Lower lobe of right lung (tissue), 2 donors: Measurements from ENCODE around the gene PROP1. TPM values are rescaled to one million over a fixed set of nuclear protein-coding genes. Genes with fewer than 3 reads are reported as not detected.
A peak's percentile ranks its signal among the peaks of the same experiment; 100 is the strongest.
"Not testable (repeated sequence)": the region's sequence is repeated elsewhere in the genome, so short reads cannot be mapped to it uniquely, and the experiment has no call there.

Experiments
- ATAC-seq, 2 donors: fragments of 200-7000 bp; cut with Tn5 transposase; one replicate each; pipeline ENCODE4 v1.9.1; 2020 to 2022; ENCODE audit warnings: mild to moderate bottlenecking in 2 of 2, moderate library complexity in 2 of 2
- DNase-seq: peaks from one replicate; pipeline ENCODE4 v3.0.0-alpha.2; 2020
- H3K27ac ChIP-seq: fragments of 200-600 bp; one replicate; pipeline ENCODE4 v1.8.0; 2022
- H3K27me3 ChIP-seq: fragments of 200-600 bp; one replicate; pipeline ENCODE4 v1.8.0; 2022; ENCODE audit warnings: low read depth
- H3K36me3 ChIP-seq: fragments of 200-600 bp; one replicate; pipeline ENCODE4 v1.8.0; 2022; ENCODE audit warnings: mild to moderate bottlenecking
- H3K4me1 ChIP-seq: fragments of 200-600 bp; one replicate; pipeline ENCODE4 v1.8.0; 2022
- H3K4me3 ChIP-seq: fragments of 200-600 bp; one replicate; pipeline ENCODE4 v1.8.0; 2022; ENCODE audit warnings: mild to moderate bottlenecking
- H3K9me3 ChIP-seq: fragments of 200-600 bp; one replicate; pipeline ENCODE4 v1.8.0; 2022
- CTCF ChIP-seq: fragments of 200-600 bp; IDR thresholded peaks from one replicate; pipeline ENCODE4 v1.8.0; 2022; ENCODE audit warnings: antibody characterized with exemption, mild to moderate bottlenecking
- intact Hi-C: fragments of 100-400 bp; cut with DNase I; formaldehyde crosslinking; loops from one replicate; pipeline ENCODE4 v1.11.0; 2022
- total RNA-seq: library from RNA; stranded (reverse); fragmentation: NEBNext Ultra II Directional; extraction: Animal tissue kit (Norgen Biotek cat#: 25700); gene quantifications from one replicate; pipeline ENCODE4 v1.2.1, GENCODE V29; 2021
- donor health status: DM: no; HTN: yes; CAD: no; lungs with severe emphysema.

PROP1 gene
- total RNA-seq, 1 donor from 2014 or later = not detected

GRCh38 chr5:177982956-177983355 lies 13.1 kb downstream of the PROP1 start:
- no peak for TF ChIP-seq CTCF
- Histone ChIP-seq H3K4me3 (no peak overlapping the region), H3K4me1 (no peaks in the 10 kb centered on the region), H3K27ac (no peak overlapping the region), H3K36me3 (no peaks in the 10 kb centered on the region), H3K27me3 (peaks cover 70% of the 10 kb centered on the region), H3K9me3 (no peaks in the 10 kb centered on the region)
- DNase-seq (no peak), ATAC-seq (no peak)
- intact Hi-C loops = no loop called here

GRCh38 chr5:177982072-177982727 lies 13.8 kb downstream of the PROP1 start:
- intact Hi-C loops = no loop called here
- H3K27me3 ChIP-seq = peaks cover 62% of the 10 kb centered on the region
- ATAC-seq = peak; percentile 66 to 67
- H3K4me3 ChIP-seq = no peak overlapping the region
- no peaks in the 10 kb centered on the region for H3K9me3 ChIP-seq
- no peaks in the 10 kb centered on the region for H3K4me1 ChIP-seq
- no peak overlapping the region for H3K27ac ChIP-seq
- no peaks in the 10 kb centered on the region for H3K36me3 ChIP-seq
- peak; percentile 40 for TF ChIP-seq CTCF
- DNase-seq = peak; percentile 57

GRCh38 chr5:177981296-177982071 lies 14.6 kb downstream of the PROP1 start:
- Histone ChIP-seq H3K4me1 (no peaks in the 10 kb centered on the region), H3K9me3 (no peaks in the 10 kb centered on the region), H3K27me3 (peaks cover 55% of the 10 kb centered on the region), H3K36me3 (no peaks in the 10 kb centered on the region), H3K4me3 (no peak overlapping the region), H3K27ac (no peak overlapping the region)
- ATAC-seq (no peak), DNase-seq (no peak)
- intact Hi-C loops = no loop called here
- TF ChIP-seq CTCF = no peak

GRCh38 chr5:177980743-177981151 lies 15.3 kb downstream of the PROP1 start:
- H3K27me3 ChIP-seq = peaks cover 50% of the 10 kb centered on the region
- intact Hi-C loops = no loop called here
- ATAC-seq (no peak), DNase-seq (no peak)
- H3K36me3 ChIP-seq = no peaks in the 10 kb centered on the region
- H3K9me3 ChIP-seq = no peaks in the 10 kb centered on the region
- no peak for TF ChIP-seq CTCF
- H3K4me3 ChIP-seq = no peak overlapping the region
- no peak overlapping the region for H3K27ac ChIP-seq
- H3K4me1 ChIP-seq = no peaks in the 10 kb centered on the region

GRCh38 chr5:177977600-177977999 lies 18.4 kb downstream of the PROP1 start:
- intact Hi-C loops = not testable (repeated sequence)
- H3K27me3 ChIP-seq = peaks cover 19% of the 10 kb centered on the region

GRCh38 chr5:177973066-177973635 lies 22.9 kb downstream of the PROP1 start:
- no peaks in the 10 kb centered on the region for H3K9me3 ChIP-seq
- no peak for TF ChIP-seq CTCF
- H3K4me3 ChIP-seq = no peak overlapping the region
- intact Hi-C loops = no loop called here
- no peaks in the 10 kb centered on the region for H3K27me3 ChIP-seq
- no peak overlapping the region for H3K27ac ChIP-seq
- H3K36me3 ChIP-seq = no peaks in the 10 kb centered on the region
- H3K4me1 ChIP-seq = no peaks in the 10 kb centered on the region
- DNase-seq (no peak), ATAC-seq (no peak)

More at GRCh38 chr5:177977600-177977999, 18.4 kb downstream of the PROP1 start:
- not testable (repeated sequence) for H3K4me3 ChIP-seq, H3K9me3 ChIP-seq, H3K27ac ChIP-seq, DNase-seq, H3K36me3 ChIP-seq, H3K4me1 ChIP-seq, ATAC-seq
